Stimulated activated CD8-positive, alpha-beta memory T cell treated with anti-CD3 and anti-CD28 coated beads, Interleukin-4, amount 100 ng/mL, for 4 hours (primary cell): Measurements from ENCODE around the gene CARS1.

ENCODE experiments used
- DNase-seq, 2 donors: peaks; one replicate each; pipeline ENCODE4 v3.0.0-alpha.2; 2020; ENCODE audit warnings: low read depth in 2 of 2, low spot score in 1 of 2

CARS1 gene

DNA sequence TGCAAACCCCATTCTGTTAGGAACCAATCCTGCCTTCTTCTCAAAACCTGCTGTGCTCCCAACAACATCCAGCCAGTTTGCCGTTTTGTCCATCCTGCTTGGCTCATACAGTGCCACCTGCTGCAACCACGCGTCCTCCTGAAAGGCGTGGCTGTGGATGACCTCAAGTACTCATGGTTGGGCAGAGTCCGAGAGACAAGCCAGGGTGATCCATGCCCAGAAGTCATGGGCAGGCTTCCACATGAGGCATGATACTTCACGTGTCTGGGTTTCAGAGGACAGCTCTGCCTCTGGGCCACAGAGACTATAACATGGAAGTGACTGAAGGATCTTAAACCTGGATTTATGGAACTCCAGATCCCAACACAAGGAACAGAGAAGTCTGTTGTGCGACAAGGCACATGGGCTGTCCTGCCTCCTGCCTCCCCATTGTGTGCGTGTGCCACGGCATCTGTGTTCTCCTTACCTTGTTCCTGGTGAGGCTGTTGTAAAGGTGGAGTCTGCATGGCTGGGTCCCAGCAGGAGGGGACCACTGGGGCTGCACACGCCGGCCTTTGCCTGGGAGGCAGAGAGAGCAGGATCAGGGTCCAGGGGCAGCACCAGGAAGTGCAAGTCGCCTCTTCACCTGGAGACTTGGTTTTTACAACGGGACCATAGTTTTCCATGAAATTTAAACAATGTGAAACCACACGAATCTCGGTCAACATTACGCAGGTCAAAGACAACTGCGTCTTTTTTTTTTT lies 15.4 kb downstream of the CARS1 start:
- DNase-seq = no peak

DNA sequence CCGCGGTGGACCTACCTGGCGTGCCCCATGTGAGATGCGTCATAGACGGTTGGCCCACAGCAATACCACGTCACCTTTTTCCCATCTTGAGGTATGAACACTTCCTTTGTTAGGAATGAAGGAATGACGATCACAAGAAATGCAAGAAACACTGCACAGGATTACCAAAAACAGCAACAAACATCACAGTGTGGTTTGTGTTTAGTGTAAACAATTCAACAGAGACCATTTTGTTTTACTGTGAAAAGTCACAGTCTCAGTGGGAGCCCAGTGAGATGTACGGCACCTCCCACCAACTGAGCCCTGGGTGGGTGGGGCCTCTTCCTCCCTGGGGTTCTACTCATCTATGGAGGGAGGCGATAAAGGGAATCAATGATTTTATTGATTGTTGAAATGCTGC lies 16.3 kb downstream of the CARS1 start:
- DNase-seq = no peak

DNA sequence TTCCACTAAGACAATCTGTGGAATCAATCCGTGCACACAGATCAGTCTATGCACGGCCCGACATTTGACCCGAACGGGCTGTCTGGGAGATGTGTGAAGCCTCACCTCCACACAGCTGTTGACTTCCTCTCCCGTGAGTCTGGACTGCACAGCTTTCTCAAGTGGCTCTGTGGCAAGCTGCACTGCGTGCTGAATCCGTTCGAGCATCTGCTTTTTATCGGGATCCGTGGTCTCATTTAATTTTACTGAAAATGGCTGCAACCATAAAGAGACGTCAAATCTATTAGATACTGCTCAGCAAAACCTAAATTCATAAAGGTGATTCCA lies 19.3 kb downstream of the CARS1 start:
- DNase-seq = no peak

DNA sequence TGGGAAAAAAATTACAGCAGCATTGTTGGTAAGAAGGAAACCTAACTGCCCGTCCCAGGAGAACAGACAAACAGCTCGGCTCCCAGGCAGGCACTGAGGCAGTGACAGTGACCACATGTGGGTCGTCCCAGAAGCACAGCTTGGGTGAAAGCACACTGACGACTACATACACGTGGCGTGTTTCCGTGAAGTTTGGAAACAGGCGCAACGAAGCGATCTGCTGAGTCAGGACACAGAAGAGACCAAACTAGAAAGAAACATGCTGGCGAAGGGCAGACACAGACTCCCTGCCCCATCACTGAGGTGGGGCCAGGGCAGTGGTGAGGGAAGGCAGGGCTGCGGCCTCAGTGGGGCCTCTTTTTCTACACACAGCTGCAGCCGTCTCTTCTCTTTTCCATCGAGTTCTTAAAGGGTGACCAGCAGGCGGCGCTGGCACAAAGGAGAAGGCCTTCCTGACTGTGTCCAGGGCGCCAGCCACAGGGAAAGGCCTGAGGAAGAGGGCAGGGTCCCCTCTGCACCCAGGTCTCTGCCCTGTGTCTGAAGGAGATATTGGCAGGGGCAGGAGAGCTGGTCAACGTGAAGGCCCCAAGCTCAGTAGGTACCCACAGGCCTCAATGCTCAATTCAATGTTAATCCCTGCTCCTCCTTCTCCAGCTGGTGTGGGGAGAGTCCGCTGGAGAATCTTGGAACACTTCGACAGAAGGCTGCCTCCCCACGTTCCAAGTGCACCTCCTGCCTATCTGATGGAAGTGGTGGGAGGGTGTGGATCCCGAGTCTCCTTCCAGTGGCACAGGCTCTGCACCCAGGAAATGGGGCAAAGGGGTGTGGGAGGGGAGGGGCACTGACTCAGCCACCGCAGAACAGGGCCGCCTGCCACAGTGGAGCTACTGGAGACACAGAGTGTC lies 19.9 kb downstream of the CARS1 start:
- no peak for DNase-seq

DNA sequence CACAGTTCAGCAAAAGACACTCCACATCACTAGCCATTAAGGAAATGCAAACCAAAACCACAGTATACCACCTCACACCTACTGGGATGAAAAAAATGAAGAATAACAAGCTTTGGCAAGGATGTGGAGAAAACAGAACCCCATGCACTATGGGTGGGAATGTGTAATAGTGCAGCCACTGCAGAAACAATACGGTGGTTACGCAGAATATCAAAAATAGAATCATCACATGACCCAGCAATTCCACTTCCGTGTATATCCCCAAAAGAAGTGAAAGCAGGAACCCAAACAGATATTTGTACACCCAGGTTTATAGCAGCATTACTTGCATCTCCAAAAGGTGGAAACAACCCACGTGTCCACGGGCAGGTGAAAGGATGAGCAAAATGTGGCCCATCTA lies 20.8 kb downstream of the CARS1 start:
- DNase-seq = no peak

DNA sequence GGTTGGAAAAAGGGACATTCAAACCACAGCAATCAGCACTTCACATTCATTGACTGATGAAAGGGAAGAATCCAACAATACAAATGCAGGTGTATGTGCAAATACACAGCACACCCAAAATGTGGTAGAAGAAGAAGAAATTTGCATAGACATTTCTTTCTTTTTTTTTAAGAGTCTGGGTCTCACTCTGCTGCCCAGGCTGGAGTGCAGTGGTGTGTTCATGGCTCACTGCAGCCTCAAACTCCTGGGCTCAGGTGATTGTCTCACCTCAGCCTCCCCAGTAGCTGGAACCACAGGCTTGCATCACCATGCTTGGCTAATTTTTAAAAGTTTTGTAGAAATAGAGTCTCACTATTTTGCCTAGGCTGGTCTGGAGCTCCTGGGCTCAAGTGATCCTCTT lies 21.9 kb downstream of the CARS1 start:
- DNase-seq = no peak

DNA sequence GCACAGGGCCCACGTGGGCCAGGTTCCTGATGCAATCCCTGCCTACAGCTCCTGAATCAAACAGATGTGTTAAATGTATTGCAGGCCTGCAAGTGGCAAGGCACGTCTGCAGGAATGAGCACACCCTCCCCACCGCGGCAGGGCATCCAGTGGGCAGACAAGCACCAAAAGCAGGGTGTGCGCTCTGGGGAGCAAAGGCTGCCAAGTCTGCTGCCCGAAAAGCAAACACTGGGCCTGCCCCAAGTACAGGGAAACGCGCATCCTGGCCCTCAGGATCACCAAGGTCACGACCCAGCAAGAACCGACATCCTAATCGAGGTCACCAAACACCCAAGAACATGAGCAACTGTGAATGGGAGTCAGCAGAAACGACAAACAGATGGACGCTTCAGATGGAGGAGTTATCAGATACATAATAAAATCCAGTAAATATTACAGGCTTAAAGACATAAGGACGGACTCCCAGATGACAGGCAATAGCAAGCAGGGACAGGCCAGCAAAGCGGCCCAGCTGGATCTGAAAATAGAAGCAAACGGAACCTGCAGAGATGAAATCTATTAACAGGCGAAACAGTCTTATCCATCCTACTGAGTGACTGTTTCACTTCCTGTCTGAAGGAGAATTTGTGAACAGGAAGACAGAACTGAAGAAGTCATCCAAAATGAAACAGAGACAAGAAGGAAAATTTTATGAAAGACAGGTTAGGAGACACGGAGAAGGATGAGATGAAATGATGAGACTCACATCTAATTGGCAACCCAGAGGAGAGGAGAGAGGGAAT lies 26.7 kb downstream of the CARS1 start:
- no peak for DNase-seq

DNA sequence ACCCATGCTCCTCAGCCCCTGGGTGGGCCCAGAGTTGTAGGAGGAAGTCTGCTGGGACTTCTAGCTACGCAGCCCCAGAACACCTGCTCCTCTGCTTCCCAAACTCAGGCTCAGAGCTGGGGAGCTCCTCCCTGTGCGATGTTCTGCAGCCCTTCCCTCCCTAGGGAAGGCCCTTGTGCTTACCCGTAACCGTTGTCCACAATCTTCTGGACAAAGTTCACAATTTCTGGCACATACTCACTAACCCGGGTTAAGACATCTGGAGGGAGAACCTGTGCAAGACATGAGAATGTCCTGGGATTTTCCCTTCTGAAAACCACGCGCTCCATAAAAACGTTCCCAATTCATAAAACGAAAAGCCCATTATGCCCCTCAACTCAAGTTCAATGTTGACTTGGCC lies 28.4 kb downstream of the CARS1 start:
- DNase-seq = no peak

DNA sequence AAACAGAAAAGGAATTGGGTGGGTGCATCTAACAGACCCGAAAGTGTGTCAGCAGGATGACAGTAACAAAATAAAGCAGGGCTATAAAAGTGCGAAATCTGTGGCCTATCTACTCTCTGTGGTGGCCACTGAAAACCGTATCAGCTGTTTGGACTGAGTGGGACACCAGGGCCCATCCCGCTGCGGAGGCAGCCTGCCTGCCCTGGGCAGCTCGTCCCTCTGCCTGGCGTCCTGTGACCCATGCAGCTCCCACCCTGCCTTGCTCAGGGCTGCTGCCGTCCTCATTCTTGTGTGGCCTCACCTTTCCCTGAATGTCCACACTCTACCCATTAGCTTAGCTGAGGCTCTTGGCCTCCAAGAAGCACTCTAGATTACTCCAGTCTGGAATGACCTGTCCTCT lies 30.4 kb downstream of the CARS1 start:
- no peak for DNase-seq

DNA sequence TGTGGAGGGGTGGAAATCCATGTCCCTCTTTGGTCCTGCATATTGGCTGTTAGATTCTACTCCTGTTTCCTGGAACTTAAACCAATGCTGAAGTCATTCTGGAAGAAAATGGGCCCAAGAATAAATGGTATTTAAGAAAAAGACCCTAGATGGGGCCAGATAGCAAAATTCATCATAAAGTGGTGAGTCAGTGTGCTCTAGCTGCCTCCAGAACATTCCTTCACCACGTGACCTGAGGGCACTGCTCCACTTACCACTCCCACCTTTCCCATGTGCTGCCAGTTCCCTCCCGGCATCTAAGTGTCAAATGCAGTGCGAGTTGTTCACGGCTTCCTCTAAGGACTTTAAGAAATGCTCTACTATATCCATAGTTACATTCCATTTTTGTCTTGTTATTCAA lies 34.2 kb downstream of the CARS1 start:
- no peak for DNase-seq

DNA sequence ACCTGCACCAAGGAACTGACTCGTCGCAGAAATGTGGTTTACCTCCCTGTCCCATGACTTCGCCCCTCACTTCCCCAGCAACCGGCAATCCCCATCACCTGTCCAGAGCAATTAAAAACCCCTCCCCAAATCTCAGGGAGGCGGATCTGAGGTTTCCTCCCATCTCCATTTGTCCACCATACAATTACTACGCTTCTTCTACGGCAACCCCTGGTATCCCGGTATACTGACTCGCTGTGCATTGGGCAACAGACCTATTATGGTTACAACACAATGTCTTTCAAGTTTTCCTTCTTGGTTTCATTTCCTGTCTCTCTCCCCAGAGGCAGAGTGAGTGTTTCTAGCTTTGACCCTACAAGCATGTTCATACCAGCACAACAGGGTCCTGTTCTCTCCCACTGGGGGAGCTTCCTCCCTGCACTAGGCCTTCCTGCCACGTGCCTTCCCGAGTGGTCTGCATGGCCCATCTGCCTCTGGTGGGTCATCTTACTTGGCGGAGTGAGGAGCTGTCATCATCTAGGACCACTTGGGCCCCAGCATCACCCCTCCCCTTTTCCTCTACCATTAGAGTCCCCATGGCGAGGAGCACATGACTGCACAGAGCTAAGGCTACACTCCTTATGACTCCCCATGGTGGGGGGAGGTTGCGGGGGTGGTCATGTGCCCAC lies 34.8 kb downstream of the CARS1 start:
- no peak for DNase-seq

DNA sequence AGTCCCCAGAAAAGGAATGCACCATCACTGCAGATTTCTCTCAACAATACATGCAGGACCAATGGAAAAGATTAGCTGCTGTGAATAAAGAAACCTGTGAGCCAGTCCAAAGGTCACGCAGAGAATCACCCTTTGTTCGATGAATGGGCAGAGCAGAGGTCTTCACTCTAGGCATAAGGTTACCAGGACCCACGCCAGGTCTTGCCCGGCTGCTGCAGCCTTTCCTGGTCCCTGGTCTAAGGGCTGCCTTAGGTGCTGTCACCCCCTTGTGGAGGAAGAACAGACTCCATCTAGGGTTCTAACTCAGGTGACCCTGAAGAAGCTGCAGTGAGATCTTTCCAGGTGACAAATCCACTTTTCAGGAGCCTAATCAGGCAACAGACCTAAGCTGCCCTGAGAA lies 36.1 kb downstream of the CARS1 start:
- no peak for DNase-seq

DNA sequence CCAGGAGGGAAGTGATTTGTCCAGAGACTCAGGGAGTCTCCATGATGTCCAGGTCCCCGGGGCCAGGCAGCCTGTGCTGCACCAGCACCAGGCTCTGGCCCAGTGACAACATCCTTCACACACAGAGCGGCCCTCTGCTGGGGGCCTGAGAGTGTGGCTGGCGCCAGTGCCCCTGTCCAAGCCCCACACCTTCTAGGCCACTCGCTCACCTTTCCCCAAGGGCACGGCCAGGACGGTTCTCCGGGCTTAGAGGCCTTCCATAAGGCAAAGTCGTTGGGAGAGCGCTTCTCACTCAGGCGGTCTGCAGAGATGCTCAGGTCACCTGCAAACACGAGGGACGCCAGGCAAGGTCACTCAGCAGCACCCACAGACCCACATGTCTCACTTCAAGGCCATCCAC lies 37.2 kb downstream of the CARS1 start:
- no peak for DNase-seq

DNA sequence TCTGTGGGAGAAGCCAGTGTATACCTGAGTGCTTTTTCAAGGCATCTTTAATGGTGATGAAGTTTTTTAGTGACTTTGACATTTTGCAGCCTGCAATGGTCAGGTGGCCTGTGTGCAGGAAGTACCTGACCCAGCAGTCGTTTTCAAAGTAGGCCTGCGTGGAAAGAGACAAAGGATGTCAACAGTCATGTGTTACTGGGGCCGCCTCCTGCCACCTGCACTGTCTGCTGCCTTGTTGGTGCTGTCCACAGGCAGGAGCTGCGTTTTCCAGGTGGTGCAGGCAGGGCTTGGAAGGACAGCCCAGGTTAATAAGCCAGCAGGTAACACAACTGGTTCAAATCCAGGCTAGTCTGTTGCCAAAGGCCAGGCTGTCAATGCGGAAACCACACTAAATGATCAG lies 38.6 kb downstream of the CARS1 start:
- no peak for DNase-seq

DNA sequence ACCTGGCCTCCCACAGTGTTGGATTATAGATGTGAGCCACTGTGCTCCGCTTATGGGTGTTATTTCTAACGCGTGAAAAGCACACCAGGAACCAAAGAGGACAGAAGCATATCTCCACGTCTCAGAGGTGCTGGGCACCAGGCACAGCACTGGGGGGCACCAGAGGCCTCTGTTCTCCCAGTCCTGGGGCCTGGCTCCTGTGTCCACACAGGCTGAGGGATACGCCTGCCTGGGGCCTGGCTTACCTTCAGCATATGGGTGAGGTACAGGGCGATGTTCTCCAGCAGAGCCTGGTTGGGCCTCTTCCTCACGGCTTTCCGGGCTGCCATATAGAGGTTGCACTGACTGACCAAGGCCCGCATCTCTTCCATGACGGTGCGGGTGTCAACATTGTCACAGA lies 40.4 kb downstream of the CARS1 start:
- no peak for DNase-seq

DNA sequence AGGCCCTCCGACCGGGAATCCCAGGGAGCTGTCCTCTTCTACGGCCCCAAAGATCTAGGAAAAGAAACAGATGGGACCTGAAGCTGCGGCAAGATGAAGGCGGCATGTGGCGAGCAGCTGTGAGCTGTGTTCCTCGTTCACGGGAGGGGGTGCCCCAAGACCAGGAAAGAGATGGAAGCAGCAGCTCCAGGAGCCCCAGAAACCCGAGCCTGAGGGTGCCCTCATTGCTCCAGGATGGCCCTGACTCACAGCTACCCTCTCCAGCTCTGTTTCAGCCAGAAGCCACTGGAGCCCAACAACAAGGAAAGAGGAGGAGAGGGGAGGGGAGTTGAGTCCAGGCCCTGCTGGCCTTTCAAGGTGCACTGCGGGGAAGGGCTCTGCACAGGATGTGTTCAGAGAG lies 41.4 kb downstream of the CARS1 start:
- DNase-seq = no peak

DNA sequence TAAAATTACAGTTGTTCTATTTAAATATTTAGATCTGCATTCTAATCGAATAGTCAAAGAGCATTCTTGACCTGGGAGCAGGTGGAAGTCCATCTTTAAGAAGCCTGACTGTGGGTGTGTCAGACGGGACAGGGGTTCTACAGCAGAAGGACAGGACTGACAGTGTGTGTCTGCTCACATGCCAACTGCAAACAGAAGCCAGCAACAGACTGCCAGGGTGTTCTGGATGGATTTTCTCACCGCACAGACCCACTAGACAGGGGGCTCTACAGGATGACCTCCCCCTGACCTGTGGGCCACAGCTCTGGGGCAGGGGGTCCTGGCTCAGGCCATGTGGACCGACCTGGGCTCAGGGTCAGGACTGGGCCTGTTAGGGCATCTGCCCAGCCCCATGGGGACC lies 42.3 kb downstream of the CARS1 start:
- no peak for DNase-seq

DNA sequence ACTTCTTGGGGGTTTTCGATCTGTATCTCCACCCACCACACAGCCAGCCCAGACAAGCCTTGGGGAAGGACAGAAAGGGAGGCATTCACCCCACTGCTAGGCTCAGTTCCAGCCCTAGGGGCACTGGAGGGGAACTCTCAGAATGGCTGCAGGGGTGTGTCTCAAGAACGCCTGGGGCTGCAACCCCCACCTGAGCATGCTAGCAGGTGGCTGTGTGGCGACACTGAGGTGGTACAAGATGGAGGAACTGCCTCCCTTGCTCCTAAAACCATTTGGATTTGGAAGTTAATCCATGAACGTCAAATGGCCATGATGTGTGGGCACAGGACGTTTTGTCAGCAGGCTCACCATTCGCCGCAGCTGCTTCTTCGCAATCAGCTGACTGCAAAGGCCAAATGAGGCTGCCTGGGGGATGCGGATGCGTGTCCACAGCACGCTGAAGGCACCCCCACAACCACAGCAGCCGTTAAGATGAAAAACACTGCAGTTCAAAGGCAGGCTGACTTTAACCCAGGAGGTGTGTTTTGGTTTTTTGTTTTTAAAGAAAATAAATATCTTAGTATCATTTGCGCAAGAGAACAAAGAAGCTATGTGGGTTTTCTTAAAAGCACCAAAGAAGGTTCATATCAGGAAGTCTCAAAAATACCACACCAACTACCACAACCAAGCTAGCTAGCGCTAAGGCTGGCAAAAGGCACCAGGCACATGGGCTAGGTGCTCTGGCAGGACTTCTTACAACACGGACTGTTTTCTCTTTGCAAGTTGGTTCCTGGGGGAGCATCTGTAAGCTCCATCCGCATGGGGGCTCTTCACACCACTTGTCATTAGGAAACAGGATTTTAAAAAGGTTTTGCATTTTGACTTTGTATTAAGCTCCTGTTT lies 42.9 kb downstream of the CARS1 start:
- DNase-seq = peak in 1 of 2 donors; percentile 50

DNA sequence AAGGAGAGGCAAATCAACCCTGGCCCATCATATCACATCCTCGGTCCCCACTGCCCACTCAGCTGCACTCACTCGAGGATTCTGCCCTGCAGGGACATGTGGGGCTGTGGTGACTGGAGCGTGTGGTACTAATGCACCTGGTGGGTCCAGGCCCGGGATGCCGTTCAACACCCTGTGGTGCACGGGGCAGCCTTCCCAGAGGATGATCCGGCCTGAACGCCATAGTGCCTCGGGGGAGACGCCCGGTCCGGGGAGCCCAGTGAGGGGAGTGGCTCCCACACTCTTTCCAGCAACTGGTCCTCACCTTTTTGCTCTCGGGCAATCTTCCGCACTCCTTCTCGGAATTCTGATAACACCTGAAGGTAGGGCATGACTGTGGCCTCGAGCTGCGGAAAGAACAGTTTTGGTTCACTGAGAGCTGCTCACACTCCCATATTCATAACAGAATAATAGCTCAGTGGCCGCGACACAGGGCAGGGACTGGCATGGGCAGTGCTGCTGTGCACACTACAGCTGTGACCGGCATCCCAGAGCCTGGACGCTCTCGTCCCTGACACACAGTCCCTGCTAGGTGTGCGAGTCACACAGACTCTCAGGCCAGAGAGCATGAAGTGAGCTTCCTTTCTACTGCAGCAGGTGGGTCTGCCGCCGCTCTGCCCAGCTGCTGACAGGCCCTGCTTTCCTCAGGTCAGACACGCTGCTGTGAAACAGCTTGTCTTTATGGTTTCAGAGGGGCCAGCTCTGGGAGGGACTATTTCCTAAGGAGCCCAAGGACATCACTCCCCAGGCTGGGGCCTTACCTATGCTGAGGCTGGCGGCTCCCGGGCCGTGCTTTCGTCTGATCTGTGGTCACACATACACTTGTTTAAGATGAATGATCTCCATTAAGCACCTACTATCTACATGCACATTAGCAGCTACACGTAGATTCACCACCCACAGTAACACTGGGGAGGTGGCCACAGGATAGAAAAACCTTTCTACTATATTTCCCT lies 45.0 kb downstream of the CARS1 start:
- DNase-seq = no peak
